Naive thymus-derived CD8-positive, alpha-beta T cell (primary cell): ENCODE results near the gene CELF4. TPM values are rescaled to one million over a fixed set of nuclear protein-coding genes. Genes with fewer than 3 reads are reported as not detected.

Experiments used
- ATAC-seq, 2 donors: fragments of 150-1000 bp; cut with Tn5 transposase in 1 of 2; sonication (Bioruptor Pico), chemical (Tn5 transposase) in 1 of 2; 1 replicate in 1 of 2; 2 replicates in 1 of 2; pipeline ENCODE4 v1.10.0; 2021; ENCODE audit warnings: mild to moderate bottlenecking in 2 of 2, moderate library complexity in 2 of 2
- POLR2A ChIA-PET: fragments of 350-600 bp; sonication (Branson Sonifier 250); formaldehyde crosslinking; loops from one replicate; lab custom pipeline; 2021; ENCODE audit warnings: antibody characterized with exemption; lab: Charles Lee
- DNase-seq, 10 donors: peaks; one replicate each; pipeline versions ENCODE4 v3.0.0 to v3.0.0-alpha.2; 2020 to 2022
- H3K27ac Mint-ChIP-seq, 10 donors: one replicate each; pipeline ENCODE4 v1.8.0; 2020 to 2022; ENCODE audit warnings: mild to moderate bottlenecking in 10 of 10, mixed read lengths in 10 of 10, moderate library complexity in 4 of 10, inconsistent platforms in 1 of 10
- H3K27me3 Mint-ChIP-seq, 5 donors: one replicate each; pipeline ENCODE4 v1.8.0; 2021 to 2022; ENCODE audit warnings: mixed read lengths in 5 of 5
- H3K36me3 Mint-ChIP-seq, 3 donors: one replicate each; pipeline ENCODE4 v1.8.0; 2020 to 2022; ENCODE audit warnings: mixed read lengths in 3 of 3, mild to moderate bottlenecking in 2 of 3, inconsistent platforms in 1 of 3
- H3K4me1 Mint-ChIP-seq, 4 donors: one replicate each; pipeline ENCODE4 v1.8.0; 2021 to 2022; ENCODE audit warnings: mixed read lengths in 4 of 4
- H3K4me3 Mint-ChIP-seq, 10 donors: one replicate each; pipeline ENCODE4 v1.8.0; 2020 to 2022; ENCODE audit warnings: mild to moderate bottlenecking in 10 of 10, mixed read lengths in 10 of 10, moderate library complexity in 6 of 10, inconsistent platforms in 1 of 10
- H3K9me3 Mint-ChIP-seq, 9 donors: one replicate each; pipeline ENCODE4 v1.8.0; 2020 to 2022; ENCODE audit warnings: mixed read lengths in 9 of 9, mild to moderate bottlenecking in 3 of 9, inconsistent platforms in 1 of 9, moderate library complexity in 1 of 9
- polyA plus RNA-seq, 3 donors: library from polyadenylated mRNA; unstranded; fragments of 300-500 nt; fragmentation: Illumina TruSeq; gene quantifications; one replicate each; pipeline ENCODE4 v1.2.3, GENCODE V29; 2021
- total RNA-seq, 8 experiments: library from RNA in 2 of 8; stranded (reverse) in 2 of 8; gene quantifications; one replicate each; pipeline ENCODE4 v1.2.3 and lab custom pipeline; 2021 to 2026

CELF4 gene
- total and polyA plus RNA-seq, 5 experiments from 2014 or later, result 0.08 to 0.43 TPM; not detected in 3

- H3K4me3 Mint-ChIP-seq, result no peak overlapping the region
- peaks cover 2 to 7% (median 3%) of the 10 kb centered on the region in 4 donors for H3K4me1 Mint-ChIP-seq
- H3K36me3 Mint-ChIP-seq, result no peaks in the 10 kb centered on the region
- DNase-seq (no peak), ATAC-seq (no peak)
- H3K27ac Mint-ChIP-seq, result no peak overlapping the region
- H3K9me3 Mint-ChIP-seq, result no peaks in the 10 kb centered on the region
- peaks cover 0 to 2% (median 0%) of the 10 kb centered on the region in 5 donors for H3K27me3 Mint-ChIP-seq
- POLR2A ChIA-PET, result no interaction called here
These were observed 162.9 kb downstream of the CELF4 start for GRCh38 chr18:37402735-37403099.

DNA sequence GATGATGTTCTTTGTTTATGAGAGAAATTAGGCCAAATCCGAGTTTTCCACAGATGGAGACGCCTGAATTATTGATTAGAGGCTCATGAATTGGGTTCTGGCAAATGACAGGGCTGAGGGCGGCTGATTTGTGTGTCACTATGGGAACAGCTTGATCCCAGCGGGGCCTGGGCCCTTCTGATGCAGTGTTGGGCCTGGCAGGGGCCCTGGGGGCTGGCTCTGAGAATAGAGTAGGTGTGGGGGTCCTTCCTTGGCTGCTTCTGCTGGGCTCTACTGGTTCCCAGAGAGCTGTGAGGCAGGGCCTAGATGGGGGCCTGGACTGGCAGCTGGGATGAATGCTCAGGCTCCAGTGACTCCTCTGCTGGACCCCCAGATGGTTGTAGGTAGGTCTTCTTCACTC, 164.8 kb downstream of the CELF4 start:
- Mint-ChIP-seq H3K27me3 (peaks cover 3 to 7% (median 3%) of the 10 kb centered on the region in 5 donors), H3K4me1 (peaks cover 2 to 7% (median 3%) of the 10 kb centered on the region in 4 donors), H3K27ac (no peak overlapping the region), H3K9me3 (no peaks in the 10 kb centered on the region), H3K36me3 (no peaks in the 10 kb centered on the region), H3K4me3 (no peak overlapping the region)
- POLR2A ChIA-PET, result no interaction called here
- DNase-seq, result no peak
- ATAC-seq, result no peak

GRCh38 chr18:37398248-37398920, 167.2 kb downstream of the CELF4 start:
- Mint-ChIP-seq H3K4me3 (no peak overlapping the region), H3K27me3 (peaks cover 9 to 23% (median 11%) of the 10 kb centered on the region in 5 donors), H3K9me3 (no peaks in the 10 kb centered on the region), H3K4me1 (peaks cover 0 to 8% (median 4%) of the 10 kb centered on the region in 4 donors), H3K27ac (no peak overlapping the region), H3K36me3 (no peaks in the 10 kb centered on the region)
- ATAC-seq (no peak), DNase-seq (no peak)
- POLR2A ChIA-PET, result no interaction called here

DNA sequence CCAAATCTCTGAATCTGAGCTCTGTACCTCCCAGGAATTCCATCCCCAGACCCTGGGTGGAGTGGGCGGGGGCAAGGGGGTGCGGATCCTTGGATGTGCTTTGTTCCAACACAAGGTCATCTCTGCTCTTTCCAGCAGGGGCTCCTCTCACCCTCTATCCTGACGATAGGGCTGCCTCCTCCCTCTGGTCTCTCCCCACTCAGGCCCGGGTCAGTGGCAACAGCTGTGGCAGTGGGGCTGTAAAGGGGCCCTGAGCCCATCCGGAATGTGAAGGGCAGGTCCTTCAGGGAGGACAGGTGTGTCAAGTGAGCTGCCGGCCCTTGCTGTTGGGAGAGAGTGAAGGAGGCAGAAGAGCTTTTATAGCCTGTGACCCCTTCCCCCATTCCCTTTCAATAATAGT, 167.8 kb downstream of the CELF4 start:
- ATAC-seq, result no peak
- Mint-ChIP-seq H3K4me3 (no peak overlapping the region), H3K27me3 (peaks cover 11 to 28% (median 16%) of the 10 kb centered on the region in 5 donors), H3K36me3 (no peaks in the 10 kb centered on the region), H3K9me3 (no peaks in the 10 kb centered on the region), H3K27ac (no peak overlapping the region), H3K4me1 (peaks cover 0 to 11% (median 4%) of the 10 kb centered on the region in 4 donors)
- no peak for DNase-seq
- POLR2A ChIA-PET, result no interaction called here

DNA sequence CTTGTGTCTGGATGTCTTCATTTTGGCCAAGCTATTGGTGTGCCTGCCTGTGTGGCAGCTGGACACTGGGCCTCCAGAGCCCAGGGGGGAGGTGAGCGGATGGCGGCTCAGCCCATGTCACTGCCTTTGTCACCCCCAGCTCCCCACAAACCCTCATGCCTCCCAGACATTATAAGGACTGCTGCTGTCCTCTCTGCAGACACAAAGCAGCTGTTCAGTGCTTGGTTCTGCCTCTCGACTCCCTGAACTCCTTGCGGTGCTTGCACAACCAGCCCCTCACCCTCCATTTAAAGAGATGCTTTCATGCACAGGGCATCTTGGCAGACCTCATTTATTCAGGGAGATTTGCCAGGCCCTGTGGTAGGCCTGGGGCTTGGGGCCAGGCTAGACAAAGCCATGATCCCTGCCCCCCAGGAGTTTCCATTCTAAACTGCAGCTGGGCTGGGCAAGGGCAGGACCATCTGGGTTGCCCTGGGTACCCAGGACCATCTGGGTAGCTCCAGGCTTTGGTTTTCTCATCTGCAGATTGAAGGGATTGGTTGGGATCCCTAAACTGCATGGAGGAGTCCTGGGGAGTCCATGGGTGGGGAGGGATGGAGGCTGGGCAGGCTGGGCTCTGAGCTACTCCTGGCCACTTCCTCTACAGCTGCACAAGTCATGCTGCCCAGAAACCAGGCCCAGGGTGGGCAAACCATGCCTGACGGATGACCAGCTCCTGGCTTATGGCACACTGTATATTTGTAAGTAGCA, 168.5 kb downstream of the CELF4 start:
- H3K27ac Mint-ChIP-seq, result no peak overlapping the region

DNA sequence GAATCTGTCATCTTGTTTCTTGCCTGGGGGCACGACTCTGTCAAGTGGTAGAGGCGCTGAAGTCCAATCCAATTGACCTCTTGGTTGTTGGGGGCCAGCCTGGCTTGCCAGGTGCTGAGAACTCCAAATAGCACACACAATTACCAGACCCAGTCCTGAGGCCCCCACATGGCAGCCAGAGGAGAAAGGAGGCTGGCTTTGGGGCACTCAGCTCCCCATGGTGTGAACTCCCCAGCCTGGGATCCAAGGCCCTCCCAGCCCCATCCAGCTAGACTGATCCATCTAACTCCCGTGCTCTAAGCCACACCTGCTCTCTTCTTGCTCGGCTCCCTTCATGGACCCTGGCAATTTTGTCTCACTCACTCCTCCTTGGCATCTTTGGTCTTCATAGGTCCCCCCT, 170.0 kb downstream of the CELF4 start:
- POLR2A ChIA-PET, result no interaction called here
- H3K36me3 Mint-ChIP-seq, result no peaks in the 10 kb centered on the region
- no peaks in the 10 kb centered on the region for H3K9me3 Mint-ChIP-seq
- H3K4me1 Mint-ChIP-seq, result peaks cover 0 to 11% (median 6%) of the 10 kb centered on the region in 4 donors
- peaks cover 13 to 48% (median 28%) of the 10 kb centered on the region in 5 donors for H3K27me3 Mint-ChIP-seq
- DNase-seq (no peak), ATAC-seq (no peak)
- H3K27ac Mint-ChIP-seq, result no peak overlapping the region
- peak overlapping the region in 1 of 10 donors; percentile 72 for H3K4me3 Mint-ChIP-seq

More for the DNA sequence above, 168.5 kb downstream of the CELF4 start:
- no peak overlapping the region for H3K4me3 Mint-ChIP-seq
- H3K36me3 Mint-ChIP-seq, result no peaks in the 10 kb centered on the region
- H3K9me3 Mint-ChIP-seq, result no peaks in the 10 kb centered on the region
- peaks cover 0 to 11% (median 6%) of the 10 kb centered on the region in 4 donors for H3K4me1 Mint-ChIP-seq
- ATAC-seq (no peak), DNase-seq (no peak)
- POLR2A ChIA-PET, result no interaction called here
- H3K27me3 Mint-ChIP-seq, result peaks cover 13 to 35% (median 23%) of the 10 kb centered on the region in 5 donors

GRCh38 chr18:37395138-37395537, 170.5 kb downstream of the CELF4 start:
- peaks cover 0 to 11% (median 6%) of the 10 kb centered on the region in 4 donors for H3K4me1 Mint-ChIP-seq
- peaks cover 13 to 48% (median 31%) of the 10 kb centered on the region in 5 donors for H3K27me3 Mint-ChIP-seq
- no peaks in the 10 kb centered on the region for H3K36me3 Mint-ChIP-seq
- DNase-seq (no peak), ATAC-seq (no peak)
- peak overlapping the region in 8 of 10 donors; percentile 1 to 72 (median 48) for H3K4me3 Mint-ChIP-seq
- POLR2A ChIA-PET, result no interaction called here
- H3K9me3 Mint-ChIP-seq, result no peaks in the 10 kb centered on the region
- peak overlapping the region in 1 of 10 donors; percentile 79 for H3K27ac Mint-ChIP-seq

DNA sequence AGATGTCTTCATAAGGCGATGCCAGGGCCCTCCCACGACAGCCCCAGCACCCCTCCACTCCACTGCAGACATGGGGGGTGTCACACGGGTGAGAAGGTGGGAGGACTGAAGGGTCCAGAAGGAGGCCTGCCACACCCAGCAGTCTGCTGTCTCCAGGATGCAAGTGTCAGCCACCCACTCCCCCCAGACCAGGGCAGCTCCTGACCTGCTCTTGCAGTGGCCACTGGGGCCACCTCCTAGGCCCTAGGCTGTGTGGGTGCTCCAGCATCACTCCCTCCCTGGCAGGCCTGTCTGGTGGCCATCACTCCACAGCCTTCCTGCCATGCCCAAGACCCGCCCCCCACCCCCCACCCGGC, 171.0 kb downstream of the CELF4 start:
- Mint-ChIP-seq H3K27ac (no peak overlapping the region), H3K4me3 (peak overlapping the region in 2 of 10 donors; percentile 34 to 51), H3K4me1 (peaks cover 0 to 11% (median 6%) of the 10 kb centered on the region in 4 donors)

DNA sequence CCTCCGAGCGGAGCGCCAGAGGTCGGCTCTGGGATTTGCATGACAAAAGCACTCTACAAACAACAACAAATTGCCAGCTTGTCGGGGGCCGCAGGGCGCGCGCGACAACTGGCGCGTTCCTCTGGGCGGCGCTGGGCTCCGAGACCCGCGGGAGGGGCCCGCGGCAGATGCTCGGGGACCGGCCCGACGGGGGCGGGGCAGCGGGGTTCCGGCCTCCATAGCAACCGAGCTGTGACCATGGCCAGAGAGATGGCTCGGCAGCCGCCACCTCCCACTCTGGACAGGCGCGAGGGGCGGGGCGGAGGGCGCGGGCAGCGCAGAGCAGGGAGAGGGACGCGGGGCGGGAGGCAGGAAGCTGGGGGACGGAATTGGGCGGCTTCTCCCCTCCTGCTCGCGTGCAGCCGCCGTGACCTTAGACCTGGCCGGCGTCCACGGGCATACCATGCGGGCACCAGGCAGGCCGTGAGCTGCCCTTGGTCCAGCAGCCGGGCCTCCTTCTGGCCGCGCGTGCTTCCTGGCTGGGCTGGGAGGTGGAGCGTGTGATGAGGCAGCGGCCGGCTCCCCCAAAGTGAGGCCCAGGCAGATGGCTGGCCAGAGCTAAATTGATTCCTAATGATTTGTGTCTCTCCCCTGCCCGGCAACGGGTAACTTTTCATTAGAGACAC, 171.5 kb downstream of the CELF4 start:
- Mint-ChIP-seq H3K27me3 (peaks cover 13 to 53% (median 31%) of the 10 kb centered on the region in 5 donors), H3K9me3 (no peaks in the 10 kb centered on the region), H3K36me3 (no peaks in the 10 kb centered on the region), H3K4me1 (peaks cover 0 to 11% (median 6%) of the 10 kb centered on the region in 4 donors), H3K4me3 (peak overlapping the region in 1 of 10 donors; percentile 34), H3K27ac (no peak overlapping the region)
- DNase-seq (no peak), ATAC-seq (no peak)
- POLR2A ChIA-PET, result no interaction called here

More for the DNA sequence above, 171.0 kb downstream of the CELF4 start:
- ATAC-seq, result no peak
- Mint-ChIP-seq H3K36me3 (no peaks in the 10 kb centered on the region), H3K27me3 (peaks cover 13 to 49% (median 31%) of the 10 kb centered on the region in 5 donors), H3K9me3 (no peaks in the 10 kb centered on the region)
- no peak for DNase-seq
- POLR2A ChIA-PET, result no interaction called here

DNA sequence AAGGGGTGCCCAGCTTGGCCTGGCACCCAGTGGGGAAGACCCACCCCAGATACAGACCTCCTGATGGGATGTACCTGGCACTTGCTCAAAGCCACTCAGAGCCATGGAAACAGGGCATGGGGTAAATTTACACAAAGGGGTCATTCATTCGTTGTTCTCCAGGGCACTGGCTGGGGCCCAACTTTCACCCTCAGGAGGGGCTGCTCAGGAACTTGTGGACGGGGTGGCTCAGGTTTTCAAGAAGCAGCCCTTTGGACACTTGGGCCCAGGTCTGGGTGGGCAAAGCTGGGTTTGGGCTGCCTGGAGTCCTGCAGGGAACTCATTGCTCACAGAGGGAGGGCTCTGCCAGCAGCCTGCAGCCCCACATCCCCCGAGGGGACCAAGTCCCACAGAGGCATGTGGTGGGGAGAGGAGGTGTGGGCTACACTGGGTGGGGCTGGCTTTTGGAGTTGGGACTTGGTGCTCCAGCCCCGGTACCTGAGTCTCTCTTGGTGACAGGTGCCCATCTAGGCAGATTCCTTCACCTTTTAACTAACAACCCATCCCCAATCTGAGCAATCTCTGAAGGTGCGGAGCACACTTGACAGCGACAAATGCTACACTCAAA, 172.3 kb downstream of the CELF4 start:
- Mint-ChIP-seq H3K27me3 (peaks cover 12 to 54% (median 31%) of the 10 kb centered on the region in 5 donors), H3K4me1 (peaks cover 0 to 11% (median 6%) of the 10 kb centered on the region in 4 donors), H3K9me3 (no peaks in the 10 kb centered on the region), H3K27ac (no peak overlapping the region), H3K36me3 (no peaks in the 10 kb centered on the region), H3K4me3 (peak overlapping the region in 2 of 10 donors; percentile 17 to 18)
- DNase-seq (no peak), ATAC-seq (no peak)
- POLR2A ChIA-PET, result no interaction called here

DNA sequence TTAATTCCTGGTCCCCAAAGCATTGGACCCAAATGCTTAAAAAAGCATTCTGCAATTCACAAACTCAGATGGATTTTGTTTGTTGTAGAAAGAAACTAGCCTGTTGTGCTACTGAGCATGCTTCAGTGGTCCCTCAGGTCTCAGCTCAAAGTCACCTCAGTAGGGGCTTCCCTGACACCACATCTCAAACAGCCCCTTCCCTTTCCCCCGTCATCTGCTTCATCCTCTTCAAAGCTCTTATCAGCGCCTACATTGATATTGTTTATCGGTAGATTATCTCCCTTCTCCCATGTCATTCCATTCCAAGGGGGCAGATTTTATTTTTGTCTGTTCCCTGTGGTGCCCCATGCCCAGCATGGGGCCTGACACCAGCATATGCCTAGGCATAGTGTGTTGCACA, 172.9 kb downstream of the CELF4 start:
- Mint-ChIP-seq H3K27ac (no peak overlapping the region), H3K27me3 (peaks cover 12 to 54% (median 31%) of the 10 kb centered on the region in 5 donors), H3K36me3 (no peaks in the 10 kb centered on the region), H3K9me3 (no peaks in the 10 kb centered on the region), H3K4me1 (peaks cover 0 to 11% (median 6%) of the 10 kb centered on the region in 4 donors), H3K4me3 (peak overlapping the region in 1 of 10 donors; percentile 12)
- ATAC-seq (no peak), DNase-seq (no peak)
- POLR2A ChIA-PET, result no interaction called here

DNA sequence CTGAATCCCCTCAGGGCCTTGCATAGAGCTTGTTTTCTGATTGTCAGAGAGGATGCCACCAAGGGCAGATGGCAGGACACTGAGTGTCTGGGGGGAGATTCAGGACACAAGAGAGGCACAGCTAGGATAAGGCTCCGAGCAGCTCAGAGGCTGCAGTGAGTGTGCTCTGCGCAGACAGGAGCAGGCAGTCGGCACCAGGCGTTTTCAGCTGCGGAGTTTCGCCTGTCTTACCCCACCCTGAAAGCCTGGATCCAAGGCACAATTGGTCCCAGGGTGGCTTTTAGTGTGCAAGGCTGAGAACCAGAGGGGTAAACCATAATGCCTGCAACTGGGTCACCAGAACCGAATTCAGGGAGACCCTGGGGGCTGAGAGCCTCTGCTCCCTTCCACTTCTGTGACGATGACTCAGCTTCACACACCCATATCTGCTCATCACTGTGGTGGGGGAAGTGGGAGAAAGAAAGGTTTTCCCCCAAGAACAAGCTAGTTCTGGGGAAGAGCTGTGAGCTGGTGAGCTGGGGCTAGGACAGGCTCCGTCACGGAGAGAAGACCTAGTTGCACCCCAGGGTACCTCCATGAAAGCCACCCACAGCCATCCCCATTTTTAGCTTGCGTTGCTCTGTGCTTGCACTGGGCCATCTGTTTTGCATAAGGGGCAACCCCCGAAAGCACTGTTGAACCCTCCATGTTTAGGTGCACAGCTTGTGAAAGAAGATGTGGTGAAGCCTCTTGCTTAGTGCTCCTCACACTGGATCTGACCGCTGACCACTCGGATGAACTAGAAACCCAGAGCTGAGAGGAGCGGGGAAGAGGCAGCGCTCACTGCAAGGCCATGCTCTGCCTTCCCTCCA, 173.7 kb downstream of the CELF4 start:
- Mint-ChIP-seq H3K9me3 (no peaks in the 10 kb centered on the region), H3K36me3 (no peaks in the 10 kb centered on the region), H3K4me3 (no peak overlapping the region), H3K27me3 (peaks cover 12 to 54% (median 31%) of the 10 kb centered on the region in 5 donors), H3K27ac (no peak overlapping the region), H3K4me1 (peaks cover 0 to 11% (median 6%) of the 10 kb centered on the region in 4 donors)
- POLR2A ChIA-PET, result no interaction called here
- DNase-seq (no peak), ATAC-seq (no peak)
